ENCODE measurements around the gene IKZF4.
A peak's percentile ranks its signal among the peaks of the same experiment; 100 is the strongest.

DNA sequence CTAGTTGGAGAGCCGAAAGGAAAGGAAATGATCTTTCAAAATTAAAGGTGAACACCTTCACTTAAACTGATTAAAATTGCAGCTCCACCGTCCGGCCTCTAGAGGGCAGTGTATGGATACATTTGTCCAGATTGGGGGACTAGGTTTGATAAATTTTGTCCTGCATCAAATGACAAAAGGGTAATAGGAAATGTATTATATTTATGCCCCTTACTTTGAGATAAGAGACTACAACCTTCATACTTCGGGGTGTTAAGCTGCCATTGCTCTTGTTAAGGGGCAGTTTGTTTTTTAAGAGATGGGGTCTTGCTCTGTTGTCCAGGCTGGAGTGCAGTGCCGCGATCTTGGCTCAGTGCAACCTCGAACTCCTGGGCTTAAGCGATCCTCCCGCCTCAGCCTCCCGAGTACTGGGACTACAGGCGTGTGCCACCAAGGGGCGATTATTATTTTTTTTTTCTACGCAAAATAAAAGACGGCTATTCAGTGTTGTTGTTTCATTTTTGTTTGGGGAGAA is 24.6 kb upstream of the IKZF4 start:
- TF ChIP-seq, protein P1, sequence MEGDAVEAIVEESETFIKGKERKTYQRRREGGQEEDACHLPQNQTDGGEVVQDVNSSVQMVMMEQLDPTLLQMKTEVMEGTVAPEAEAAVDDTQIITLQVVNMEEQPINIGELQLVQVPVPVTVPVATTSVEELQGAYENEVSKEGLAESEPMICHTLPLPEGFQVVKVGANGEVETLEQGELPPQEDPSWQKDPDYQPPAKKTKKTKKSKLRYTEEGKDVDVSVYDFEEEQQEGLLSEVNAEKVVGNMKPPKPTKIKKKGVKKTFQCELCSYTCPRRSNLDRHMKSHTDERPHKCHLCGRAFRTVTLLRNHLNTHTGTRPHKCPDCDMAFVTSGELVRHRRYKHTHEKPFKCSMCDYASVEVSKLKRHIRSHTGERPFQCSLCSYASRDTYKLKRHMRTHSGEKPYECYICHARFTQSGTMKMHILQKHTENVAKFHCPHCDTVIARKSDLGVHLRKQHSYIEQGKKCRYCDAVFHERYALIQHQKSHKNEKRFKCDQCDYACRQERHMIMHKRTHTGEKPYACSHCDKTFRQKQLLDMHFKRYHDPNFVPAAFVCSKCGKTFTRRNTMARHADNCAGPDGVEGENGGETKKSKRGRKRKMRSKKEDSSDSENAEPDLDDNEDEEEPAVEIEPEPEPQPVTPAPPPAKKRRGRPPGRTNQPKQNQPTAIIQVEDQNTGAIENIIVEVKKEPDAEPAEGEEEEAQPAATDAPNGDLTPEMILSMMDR (IDR thresholded peaks at IDR 0.05; ENCODE audit: borderline replicate concordance, extremely low read depth, low read length, poor library complexity, severe bottlenecking), result peak; percentile 97
- TF ChIP-seq EZH2 (IDR thresholded peaks at IDR 0.05; ENCODE audit: borderline replicate concordance, low read depth, low read length, severe bottlenecking), result no peak

Measured in DND-41 (cell line).